ENCODE results near the gene PTGIS. TPM values are rescaled to one million over a fixed set of nuclear protein-coding genes. Genes with fewer than 3 reads are reported as not detected.

Gene PTGIS
- total RNA-seq, 5 donors from 2014 or later (not counting 1 experiment from before 2014, with no cell fraction given) = 0.22 to 0.46 (median 0.23) TPM; not detected in 2

GRCh38 chr20:49607568-49607967 is 39.6 kb upstream of the PTGIS start:
- no peak for ATAC-seq (replicated peaks in 1 of 4)
- ChIA-PET CTCF (interaction anchor here in 1 of 2 donors (0.5 kb wide), 1 partner anchor 361 kb away, joined by 4 read pairs; no protein-coding TSS in a partner anchor), POLR2A (no interaction called here)
- Histone ChIP-seq H3K36me3 (ENCODE audit: control insufficient read depth in 2 of 2, extremely low read depth in 1 of 2, insufficient read depth in 1 of 2, low read length in 1 of 2) (no peaks in the 10 kb centered on the region), H3K4me3 (ENCODE audit: control insufficient read depth in 1 of 2, extremely low read depth in 1 of 2, low read length in 1 of 2) (no peak overlapping the region), H3K27me3 (replicated peaks in 1 of 2; ENCODE audit: control insufficient read depth in 2 of 2, extremely low read depth in 1 of 2, insufficient read depth in 2 of 2, low read length in 1 of 2) (peaks cover 0 to 26% of the 10 kb centered on the region in 2 experiments), H3K4me1 (ENCODE audit: control insufficient read depth in 1 of 2, extremely low read depth in 1 of 2, insufficient read depth in 2 of 2, low read length in 2 of 2) (peaks cover 0 to 19% of the 10 kb centered on the region in 2 experiments), H3K9me3 (no peaks in the 10 kb centered on the region), H3K27ac (ENCODE audit: low read length) (no peak overlapping the region)
- Mint-ChIP-seq H3K36me3 (no peaks in the 10 kb centered on the region), H3K9me3 (no peaks in the 10 kb centered on the region), H3K27me3 (peaks cover 8 to 12% of the 10 kb centered on the region in 2 donors), H3K4me1 (peaks cover 13 to 16% (median 14%) of the 10 kb centered on the region in 3 donors), H3K27ac (no peak overlapping the region), H3K4me3 (no peak overlapping the region)
- WGBS (ENCODE audit: insufficient coverage) = 100% methylated on average over 1 of the region's 1 CpG
- DNase-seq = no peak

- ATAC-seq (replicated peaks in 1 of 4) (no peak), DNase-seq (no peak)
- Mint-ChIP-seq H3K27ac (no peak overlapping the region), H3K27me3 (peaks cover 1 to 5% of the 10 kb centered on the region in 2 donors), H3K4me1 (peaks cover under 1 to 1% (median 1%) of the 10 kb centered on the region in 3 donors), H3K4me3 (no peak overlapping the region), H3K9me3 (no peaks in the 10 kb centered on the region), H3K36me3 (no peaks in the 10 kb centered on the region)
- H3K27me3 ChIP-seq (replicated peaks in 1 of 2; ENCODE audit: control insufficient read depth in 2 of 2, extremely low read depth in 1 of 2, insufficient read depth in 2 of 2, low read length in 1 of 2) = peaks cover 0 to 9% of the 10 kb centered on the region in 2 experiments
- no peaks in the 10 kb centered on the region for H3K36me3 ChIP-seq (ENCODE audit: control insufficient read depth in 2 of 2, extremely low read depth in 1 of 2, insufficient read depth in 1 of 2, low read length in 1 of 2)
- CTCF ChIA-PET = interaction anchor here in 1 of 2 donors (1.1 kb wide), 1 partner anchor 12 kb away, joined by 4 read pairs; no protein-coding TSS in a partner anchor
- WGBS (ENCODE audit: insufficient coverage) = 90% methylated on average over 9 of the region's 11 CpGs
- H3K27ac ChIP-seq (ENCODE audit: low read length) = no peak overlapping the region
- H3K9me3 ChIP-seq = no peaks in the 10 kb centered on the region
- POLR2A ChIA-PET = no interaction called here
- H3K4me1 ChIP-seq (ENCODE audit: control insufficient read depth in 1 of 2, extremely low read depth in 1 of 2, insufficient read depth in 2 of 2, low read length in 2 of 2) = peaks cover 0 to under 1% of the 10 kb centered on the region in 2 experiments
- H3K4me3 ChIP-seq (ENCODE audit: control insufficient read depth in 1 of 2, extremely low read depth in 1 of 2, low read length in 1 of 2) = no peak overlapping the region
These were observed 35.3 kb upstream of the PTGIS start for GRCh38 chr20:49603209-49603627.

GRCh38 chr20:49602345-49603208 is 34.6 kb upstream of the PTGIS start:
- 80% methylated on average over 1 of the region's 9 CpGs for WGBS (ENCODE audit: insufficient coverage)
- no peak overlapping the region for H3K27ac Mint-ChIP-seq
- CTCF ChIA-PET = interaction anchor here in 1 of 2 donors (0.5 kb wide), 1 partner anchor 194 kb away, joined by 4 read pairs; no protein-coding TSS in a partner anchor

GRCh38 chr20:49601153-49601924 is 33.4 kb upstream of the PTGIS start:
- WGBS (ENCODE audit: insufficient coverage) = 90% methylated on average over 5 of the region's 5 CpGs
- H3K9me3 Mint-ChIP-seq = no peaks in the 10 kb centered on the region
- Histone ChIP-seq H3K9me3 (peaks cover 2% of the 10 kb centered on the region), H3K27me3 (replicated peaks in 1 of 2; ENCODE audit: control insufficient read depth in 2 of 2, extremely low read depth in 1 of 2, insufficient read depth in 2 of 2, low read length in 1 of 2) (peaks cover 0 to 4% of the 10 kb centered on the region in 2 experiments), H3K4me1 (ENCODE audit: control insufficient read depth in 1 of 2, extremely low read depth in 1 of 2, insufficient read depth in 2 of 2, low read length in 2 of 2) (peaks cover 0 to 9% of the 10 kb centered on the region in 2 experiments), H3K4me3 (ENCODE audit: control insufficient read depth in 1 of 2, extremely low read depth in 1 of 2, low read length in 1 of 2) (no peak overlapping the region), H3K27ac (ENCODE audit: low read length) (no peak overlapping the region), H3K36me3 (ENCODE audit: control insufficient read depth in 2 of 2, extremely low read depth in 1 of 2, insufficient read depth in 1 of 2, low read length in 1 of 2) (no peaks in the 10 kb centered on the region)
- ChIA-PET CTCF (no interaction called here), POLR2A (no interaction called here)
- no peaks in the 10 kb centered on the region for H3K36me3 Mint-ChIP-seq
- H3K27ac Mint-ChIP-seq = no peak overlapping the region
- no peak for DNase-seq
- H3K4me3 Mint-ChIP-seq = no peak overlapping the region
- H3K27me3 Mint-ChIP-seq = peaks cover 0 to 4% of the 10 kb centered on the region in 2 donors
- peaks cover 0 to 7% (median 4%) of the 10 kb centered on the region in 3 donors for H3K4me1 Mint-ChIP-seq
- no peak for ATAC-seq (replicated peaks in 1 of 4)

More at GRCh38 chr20:49602345-49603208, 34.6 kb upstream of the PTGIS start:
- Histone ChIP-seq H3K9me3 (peaks cover 2% of the 10 kb centered on the region), H3K27me3 (replicated peaks in 1 of 2; ENCODE audit: control insufficient read depth in 2 of 2, extremely low read depth in 1 of 2, insufficient read depth in 2 of 2, low read length in 1 of 2) (peaks cover 0 to 4% of the 10 kb centered on the region in 2 experiments), H3K4me3 (ENCODE audit: control insufficient read depth in 1 of 2, extremely low read depth in 1 of 2, low read length in 1 of 2) (no peak overlapping the region), H3K36me3 (ENCODE audit: control insufficient read depth in 2 of 2, extremely low read depth in 1 of 2, insufficient read depth in 1 of 2, low read length in 1 of 2) (no peaks in the 10 kb centered on the region), H3K27ac (ENCODE audit: low read length) (no peak overlapping the region), H3K4me1 (ENCODE audit: control insufficient read depth in 1 of 2, extremely low read depth in 1 of 2, insufficient read depth in 2 of 2, low read length in 2 of 2) (peaks cover 0 to 3% of the 10 kb centered on the region in 2 experiments)
- no peaks in the 10 kb centered on the region for H3K9me3 Mint-ChIP-seq
- POLR2A ChIA-PET = no interaction called here
- H3K4me1 Mint-ChIP-seq = no peaks in the 10 kb centered on the region
- ATAC-seq (replicated peaks in 1 of 4) (no peak), DNase-seq (no peak)
- H3K4me3 Mint-ChIP-seq = no peak overlapping the region
- H3K27me3 Mint-ChIP-seq = peaks cover 0 to 4% of the 10 kb centered on the region in 2 donors
- H3K36me3 Mint-ChIP-seq = no peaks in the 10 kb centered on the region

DNA sequence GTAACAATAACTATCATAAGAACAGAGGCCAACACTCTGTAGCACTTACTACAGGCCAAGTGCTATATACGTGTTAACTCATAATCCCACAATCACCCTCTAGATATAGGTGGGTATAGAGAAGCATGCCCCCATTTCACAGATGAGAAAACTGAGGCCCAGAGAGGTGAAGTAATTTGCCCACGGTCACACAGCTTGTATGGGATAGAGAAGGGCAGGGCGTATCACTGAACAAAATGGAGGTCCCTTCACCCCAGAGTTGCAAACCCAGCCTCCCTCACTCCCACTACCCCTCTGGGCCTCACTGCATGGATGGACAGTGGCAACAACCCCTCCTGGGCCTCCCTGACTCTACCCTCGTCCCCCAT is 31.8 kb upstream of the PTGIS start:
- POLR2A ChIA-PET = no interaction called here
- no peak for ATAC-seq (replicated peaks in 1 of 4)
- H3K4me1 Mint-ChIP-seq = peaks cover 11 to 23% (median 20%) of the 10 kb centered on the region in 3 donors
- H3K27me3 ChIP-seq (replicated peaks in 1 of 2; ENCODE audit: control insufficient read depth in 2 of 2, extremely low read depth in 1 of 2, insufficient read depth in 2 of 2, low read length in 1 of 2) = peaks cover 0 to 4% of the 10 kb centered on the region in 2 experiments
- H3K9me3 Mint-ChIP-seq = no peaks in the 10 kb centered on the region
- no peak overlapping the region for H3K4me3 Mint-ChIP-seq
- CTCF ChIA-PET = no interaction called here
- H3K4me3 ChIP-seq (ENCODE audit: control insufficient read depth in 1 of 2, extremely low read depth in 1 of 2, low read length in 1 of 2) = no peak overlapping the region
- H3K27me3 Mint-ChIP-seq = peaks cover 0 to 2% of the 10 kb centered on the region in 2 donors
- WGBS (ENCODE audit: insufficient coverage) = 83% methylated on average over 1 of the region's 4 CpGs
- H3K4me1 ChIP-seq (ENCODE audit: control insufficient read depth in 1 of 2, extremely low read depth in 1 of 2, insufficient read depth in 2 of 2, low read length in 2 of 2) = peaks cover 0 to 25% of the 10 kb centered on the region in 2 experiments
- H3K36me3 ChIP-seq (ENCODE audit: control insufficient read depth in 2 of 2, extremely low read depth in 1 of 2, insufficient read depth in 1 of 2, low read length in 1 of 2) = no peaks in the 10 kb centered on the region
- H3K27ac Mint-ChIP-seq = no peak overlapping the region
- no peak for DNase-seq
- H3K27ac ChIP-seq (ENCODE audit: low read length) = no peak overlapping the region
- peaks cover 2% of the 10 kb centered on the region for H3K9me3 ChIP-seq
- no peaks in the 10 kb centered on the region for H3K36me3 Mint-ChIP-seq

DNA sequence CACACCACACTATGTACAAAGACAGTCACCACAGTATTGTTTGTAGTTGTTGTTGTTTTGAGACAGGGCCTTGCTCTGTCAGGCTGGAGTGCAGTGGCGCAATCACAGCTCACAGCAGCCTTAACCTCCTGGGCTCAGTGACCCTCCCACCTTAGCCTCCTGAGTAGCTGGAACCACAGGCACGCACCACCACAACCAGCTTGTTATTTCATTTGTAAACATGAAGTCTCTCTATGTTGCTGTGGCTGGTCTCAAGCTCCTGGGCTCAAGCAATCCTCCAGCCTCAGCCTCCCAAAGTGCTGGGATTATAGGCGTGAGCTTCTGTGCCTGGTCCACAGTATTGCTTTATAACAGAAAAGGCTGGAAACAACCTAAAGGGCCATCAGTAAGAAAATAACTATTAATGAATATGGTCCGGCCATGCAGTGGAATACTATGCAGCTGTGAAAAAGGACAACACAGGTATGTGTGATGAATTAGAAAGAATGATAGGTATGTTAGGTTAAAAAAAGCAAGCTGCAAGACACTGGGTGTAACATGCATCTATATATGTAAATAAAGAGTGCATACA is 30.0 kb upstream of the PTGIS start:
- WGBS (ENCODE audit: insufficient coverage) = 100% methylated on average over 1 of the region's 4 CpGs
- Histone ChIP-seq H3K9me3 (peaks cover 2% of the 10 kb centered on the region), H3K4me3 (ENCODE audit: control insufficient read depth in 1 of 2, extremely low read depth in 1 of 2, low read length in 1 of 2) (no peak overlapping the region), H3K27ac (ENCODE audit: low read length) (no peak overlapping the region), H3K27me3 (replicated peaks in 1 of 2; ENCODE audit: control insufficient read depth in 2 of 2, extremely low read depth in 1 of 2, insufficient read depth in 2 of 2, low read length in 1 of 2) (peaks cover 0 to 3% of the 10 kb centered on the region in 2 experiments), H3K36me3 (ENCODE audit: control insufficient read depth in 2 of 2, extremely low read depth in 1 of 2, insufficient read depth in 1 of 2, low read length in 1 of 2) (no peaks in the 10 kb centered on the region), H3K4me1 (ENCODE audit: control insufficient read depth in 1 of 2, extremely low read depth in 1 of 2, insufficient read depth in 2 of 2, low read length in 2 of 2) (peaks cover 0 to 43% of the 10 kb centered on the region in 2 experiments)
- POLR2A ChIA-PET = no interaction called here
- Mint-ChIP-seq H3K27ac (no peak overlapping the region), H3K9me3 (no peaks in the 10 kb centered on the region), H3K4me3 (no peak overlapping the region), H3K4me1 (peaks cover 25 to 41% (median 37%) of the 10 kb centered on the region in 3 donors), H3K36me3 (no peaks in the 10 kb centered on the region), H3K27me3 (peaks cover 0 to 2% of the 10 kb centered on the region in 2 donors)
- ATAC-seq (replicated peaks in 1 of 4) (no peak), DNase-seq (no peak)
- CTCF ChIA-PET = interaction anchor here in 1 of 2 donors (2.1 kb wide), 1 partner anchor 474 kb away, joined by 4 read pairs; no protein-coding TSS in a partner anchor

All from T-cell (primary cell).